GM12864 (cell line): ENCODE data around the gene CXCL9.

Experiments
- DNase-seq: peaks from one replicate; pipeline ENCODE4 v3.0.0-alpha.2; 2011; ENCODE audit warnings: low read depth
- H3K4me3 ChIP-seq: 2 replicates; pipeline ENCODE4 v1.5.1; 2011; ENCODE audit warnings: mild to moderate bottlenecking, low read depth, low read length, control low read depth
- CTCF ChIP-seq: IDR thresholded peaks from 2 replicates; pipeline ENCODE4 v1.5.1; 2011; ENCODE audit warnings: low read depth, mild to moderate bottlenecking, moderate library complexity, low read length, control low read depth, inconsistent platforms; ENCODE audit errors: missing control alignments

CXCL9 gene

DNA sequence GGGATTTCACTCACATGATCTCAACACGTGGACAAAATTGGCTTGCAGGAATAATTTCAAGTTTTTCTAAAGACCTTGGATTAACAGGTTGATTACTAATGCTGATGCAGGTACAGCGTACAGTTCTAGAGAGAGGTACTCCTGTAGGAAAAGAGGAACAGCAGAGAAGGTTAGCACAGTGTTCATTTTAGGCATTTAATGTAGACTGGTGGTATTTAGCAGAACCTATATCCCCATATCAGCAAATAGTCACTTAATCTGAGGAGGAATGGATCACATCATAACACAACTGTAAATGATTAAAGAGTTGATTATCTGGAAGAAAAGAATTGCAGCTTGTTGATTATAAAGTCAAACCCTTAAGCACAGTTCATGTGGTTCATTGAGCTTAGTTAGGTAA, 15.4 kb upstream of the CXCL9 start:
- no peak overlapping the region for H3K4me3 ChIP-seq
- DNase-seq: no peak
- no peak for TF ChIP-seq CTCF

- TF ChIP-seq CTCF: no peak
- DNase-seq: no peak
- no peak overlapping the region for H3K4me3 ChIP-seq
Observed at GRCh38 chr4:76022031-76022430, 14.7 kb upstream of the CXCL9 start.

DNA sequence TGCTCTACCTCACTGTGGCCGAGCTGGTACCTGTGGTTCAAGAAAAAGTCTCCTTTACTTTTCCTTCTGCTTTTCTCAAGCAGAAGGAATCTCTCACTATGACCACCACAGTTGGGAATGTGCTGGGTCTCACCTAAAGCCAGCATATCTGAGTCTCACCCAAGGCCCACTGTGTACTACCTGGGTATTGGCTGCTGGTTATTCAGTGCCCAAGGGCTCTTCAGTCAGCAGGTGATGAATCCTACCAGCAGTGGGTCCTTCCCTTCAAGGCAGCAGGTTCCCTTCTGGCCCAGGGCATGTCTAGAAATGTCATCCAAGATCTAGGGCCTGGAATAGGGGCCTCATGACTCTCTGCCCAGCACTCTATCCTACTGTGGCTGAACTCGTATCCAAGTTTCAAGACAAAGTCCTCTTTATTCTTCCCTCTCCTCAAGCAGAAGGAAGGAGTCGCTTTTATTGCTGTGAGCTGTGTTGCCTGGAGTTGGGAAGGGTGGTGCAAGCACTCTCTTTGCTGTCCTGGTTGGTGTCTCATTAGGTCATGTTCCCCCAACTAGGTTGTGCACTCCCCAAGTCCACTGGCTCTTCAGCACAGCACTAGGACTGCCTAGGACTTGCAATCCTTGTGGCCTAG, 9.9 kb upstream of the CXCL9 start:
- H3K4me3 ChIP-seq: no peak overlapping the region
- no peak for TF ChIP-seq CTCF
- no peak for DNase-seq

DNA sequence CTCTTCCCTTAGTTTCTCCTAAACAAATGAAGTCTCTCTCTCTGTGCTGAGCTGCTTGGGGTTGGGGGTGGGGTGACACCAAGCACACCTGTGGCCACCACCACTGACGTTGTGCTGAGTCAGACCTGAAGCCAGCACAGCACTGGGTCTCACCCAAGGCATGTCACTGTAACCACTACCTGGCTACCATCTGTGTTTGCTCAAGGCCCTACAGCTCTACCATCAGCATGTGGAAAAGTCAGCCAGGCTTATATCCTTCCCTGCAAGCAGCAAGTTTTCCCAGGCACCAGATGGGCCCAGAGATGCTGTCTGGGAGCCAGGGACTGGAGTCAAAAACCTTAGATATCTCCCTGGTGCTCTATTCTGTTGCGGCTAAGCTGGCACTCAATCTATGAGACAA, 9.1 kb upstream of the CXCL9 start:
- H3K4me3 ChIP-seq: no peak overlapping the region
- peak; percentile 43 for DNase-seq
- TF ChIP-seq CTCF: no peak

GRCh38 chr4:76013540-76013939, 6.2 kb upstream of the CXCL9 start:
- H3K4me3 ChIP-seq: no peak overlapping the region
- TF ChIP-seq CTCF: no peak
- no peak for DNase-seq

GRCh38 chr4:76012388-76012801, 5.1 kb upstream of the CXCL9 start:
- H3K4me3 ChIP-seq: no peak overlapping the region
- no peak for DNase-seq
- TF ChIP-seq CTCF: no peak

GRCh38 chr4:76011700-76012387, 4.5 kb upstream of the CXCL9 start:
- no peak for DNase-seq
- H3K4me3 ChIP-seq: no peak overlapping the region
- TF ChIP-seq CTCF: no peak
